DND-41 (cell line): Measurements from ENCODE around the gene MOXD1.

Experiments used
- EZH2 ChIP-seq: IDR thresholded peaks from 3 replicates; pipeline ENCODE4 v1.6.1; 2012; ENCODE audit warnings: borderline replicate concordance, low read depth, mild to moderate bottlenecking, moderate library complexity, low read length, inconsistent platforms; ENCODE audit not compliant: severe bottlenecking
- TF ChIP-seq, protein P1 (sequence below): IDR thresholded peaks from 2 replicates; pipeline ENCODE4 v1.5.1; 2012; ENCODE audit warnings: borderline replicate concordance, low read length, moderate library complexity, mild to moderate bottlenecking; ENCODE audit not compliant: poor library complexity, severe bottlenecking; ENCODE audit errors: extremely low read depth

DNA sequence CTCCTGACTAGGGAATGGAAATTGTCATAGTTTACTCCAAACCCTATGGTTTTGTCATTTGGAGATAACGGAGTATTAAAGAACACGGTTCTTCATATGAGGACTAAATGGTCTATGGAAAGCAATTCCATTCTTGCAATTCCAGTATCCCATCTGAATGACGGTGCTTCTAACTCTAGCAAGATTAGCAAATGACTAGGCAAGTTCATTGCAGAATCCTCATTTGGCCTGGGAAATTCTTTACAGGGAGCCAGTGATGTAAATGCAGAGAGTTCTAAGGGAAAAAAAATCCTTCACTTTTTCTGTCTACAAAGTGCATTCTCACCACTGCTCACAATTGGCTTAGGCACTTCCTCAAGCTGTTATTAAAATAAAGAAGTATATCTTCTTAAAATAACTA lies 111.5 kb downstream of the MOXD1 start:
- TF ChIP-seq EZH2 = no peak
- TF ChIP-seq, protein P1, sequence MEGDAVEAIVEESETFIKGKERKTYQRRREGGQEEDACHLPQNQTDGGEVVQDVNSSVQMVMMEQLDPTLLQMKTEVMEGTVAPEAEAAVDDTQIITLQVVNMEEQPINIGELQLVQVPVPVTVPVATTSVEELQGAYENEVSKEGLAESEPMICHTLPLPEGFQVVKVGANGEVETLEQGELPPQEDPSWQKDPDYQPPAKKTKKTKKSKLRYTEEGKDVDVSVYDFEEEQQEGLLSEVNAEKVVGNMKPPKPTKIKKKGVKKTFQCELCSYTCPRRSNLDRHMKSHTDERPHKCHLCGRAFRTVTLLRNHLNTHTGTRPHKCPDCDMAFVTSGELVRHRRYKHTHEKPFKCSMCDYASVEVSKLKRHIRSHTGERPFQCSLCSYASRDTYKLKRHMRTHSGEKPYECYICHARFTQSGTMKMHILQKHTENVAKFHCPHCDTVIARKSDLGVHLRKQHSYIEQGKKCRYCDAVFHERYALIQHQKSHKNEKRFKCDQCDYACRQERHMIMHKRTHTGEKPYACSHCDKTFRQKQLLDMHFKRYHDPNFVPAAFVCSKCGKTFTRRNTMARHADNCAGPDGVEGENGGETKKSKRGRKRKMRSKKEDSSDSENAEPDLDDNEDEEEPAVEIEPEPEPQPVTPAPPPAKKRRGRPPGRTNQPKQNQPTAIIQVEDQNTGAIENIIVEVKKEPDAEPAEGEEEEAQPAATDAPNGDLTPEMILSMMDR = no peak
